Kidney (tissue), 14 donors: Measurements from ENCODE around the gene MARCHF4. TPM values are rescaled to one million over a fixed set of nuclear protein-coding genes. Genes with fewer than 3 reads are reported as not detected.

Experiments
- DNase-seq, 5 donors: peaks; one replicate each; pipeline ENCODE4 v3.0.0-alpha.2; 2013 to 2020
- FAIRE-seq: peaks from 2 replicates; lab custom pipeline; 2012; peaks lifted over from hg19 to GRCh38; lab: Jason Lieb, UNC
- H3K27ac ChIP-seq, 2 donors: one replicate each; pipeline ENCODE4 v1.7.0; 2013; ENCODE audit warnings: low read depth in 2 of 2, low read length in 2 of 2, inconsistent platforms in 1 of 2
- H3K27me3 ChIP-seq: one replicate; pipeline ENCODE4 v1.7.1; 2013; ENCODE audit warnings: low read length, inconsistent platforms; ENCODE audit not compliant: control insufficient read depth, insufficient read depth
- H3K36me3 ChIP-seq, 3 donors: one replicate each; pipeline versions ENCODE4 v1.7.0 to v1.7.1; 2013; ENCODE audit warnings: low read length in 3 of 3, control low read depth in 1 of 3, inconsistent platforms in 1 of 3; ENCODE audit not compliant: insufficient read depth in 3 of 3, control insufficient read depth in 2 of 3
- H3K4me1 ChIP-seq, 3 donors: one replicate each; pipeline versions ENCODE4 v1.7.0 to v1.7.1; 2013; ENCODE audit warnings: low read length in 3 of 3, inconsistent platforms in 1 of 3, low read depth in 1 of 3; ENCODE audit not compliant: control insufficient read depth in 2 of 3, insufficient read depth in 2 of 3
- H3K4me3 ChIP-seq, 3 donors: one replicate each; pipeline versions ENCODE4 v1.7.0 to v1.8.1; 2013; ENCODE audit warnings: low read length in 3 of 3, control low read depth in 1 of 3, inconsistent platforms in 1 of 3
- H3K9ac ChIP-seq, 3 donors: one replicate each; pipeline versions ENCODE4 v1.7.0 to v1.7.1; 2013; ENCODE audit warnings: low read length in 3 of 3, control low read depth in 1 of 3, inconsistent platforms in 1 of 3
- H3K9me3 ChIP-seq, 3 donors: one replicate each; pipeline versions ENCODE4 v1.7.0 to v1.7.1; 2013; ENCODE audit warnings: low read length in 3 of 3, control low read depth in 1 of 3, inconsistent platforms in 1 of 3; ENCODE audit not compliant: control insufficient read depth in 2 of 3, insufficient read depth in 1 of 3
- intact Hi-C: fragments of 100-400 bp; cut with DNase I; formaldehyde crosslinking; loops from one replicate; pipeline ENCODE4 v1.11.1; 2022
- polyA plus RNA-seq: library from polyadenylated mRNA; stranded (reverse); fragments of 350-450 nt; fragmentation: Illumina TruSeq; extraction: RNeasy Lipid Tissue Mini Kit (QIAGEN cat#74804); gene quantifications from one replicate; pipeline ENCODE4 v1.2.3, GENCODE V29; 2014; ENCODE audit warnings: low read depth, low replicate concordance; ENCODE audit not compliant: insufficient read depth
- total RNA-seq: library from RNA; stranded (reverse); fragmentation: NEBNext Ultra II Directional; extraction: Animal tissue kit (Norgen Biotek cat#: 25700); gene quantifications from one replicate; pipeline ENCODE4 v1.2.1, GENCODE V29; 2021
- TF ChIP-seq, protein P1 (sequence below): IDR thresholded peaks from 3 replicates; pipeline ENCODE4 v1.5.1; 2012; ENCODE audit warnings: mild to moderate bottlenecking, moderate library complexity, borderline replicate concordance; ENCODE audit not compliant: insufficient read depth; ENCODE audit errors: extremely low read depth
- donor health status: control.
- donor health status: control.
- donor health status: control.
- donor health status: control.
- donor health status: control.
- donor health status: DM: yes; HTN: yes; CAD: no.
- donor health status: Normal renal cell carcinoma (clear cell type).

The MARCHF4 gene
- total and polyA plus RNA-seq, 2 donors from 2014 or later, result 0.09 TPM; not detected in 1

DNA sequence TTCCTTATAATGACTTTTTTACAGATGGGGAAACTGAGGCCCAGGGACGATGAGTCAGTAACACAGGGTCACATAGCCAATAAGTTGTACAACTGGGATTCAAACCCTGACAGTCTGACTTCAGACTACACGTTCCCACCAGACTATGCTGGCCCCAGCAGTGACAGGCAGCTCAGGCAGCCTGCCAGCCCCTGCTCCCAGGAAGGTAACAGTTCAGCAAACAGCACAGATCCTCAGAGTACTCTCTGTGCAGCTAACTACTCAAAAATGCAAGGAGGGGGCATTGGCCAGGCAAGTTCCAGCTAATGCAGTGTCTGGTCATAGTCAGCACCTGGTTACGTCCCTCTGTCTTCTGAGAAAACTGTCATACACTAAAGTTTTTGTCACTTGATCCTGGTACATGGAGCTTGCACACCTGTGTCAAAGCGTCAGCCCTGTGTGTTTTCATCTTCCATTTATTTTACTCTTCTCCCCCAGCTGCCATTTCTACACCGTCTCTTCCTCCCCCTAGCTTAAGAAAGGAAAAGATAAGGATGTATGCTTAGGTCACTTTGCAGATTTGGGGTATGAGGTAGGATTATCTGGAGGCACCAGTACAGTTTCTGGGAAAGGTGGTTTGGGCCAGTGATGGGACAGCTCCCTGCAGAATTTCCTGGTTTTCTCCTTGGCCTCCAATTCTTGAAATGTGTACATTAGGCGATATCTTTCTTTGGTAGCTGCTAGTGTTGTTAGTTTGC lies 44.5 kb upstream of the MARCHF4 start:
- peaks cover 3 to 17% (median 7%) of the 10 kb centered on the region in 3 donors for H3K36me3 ChIP-seq

DNA sequence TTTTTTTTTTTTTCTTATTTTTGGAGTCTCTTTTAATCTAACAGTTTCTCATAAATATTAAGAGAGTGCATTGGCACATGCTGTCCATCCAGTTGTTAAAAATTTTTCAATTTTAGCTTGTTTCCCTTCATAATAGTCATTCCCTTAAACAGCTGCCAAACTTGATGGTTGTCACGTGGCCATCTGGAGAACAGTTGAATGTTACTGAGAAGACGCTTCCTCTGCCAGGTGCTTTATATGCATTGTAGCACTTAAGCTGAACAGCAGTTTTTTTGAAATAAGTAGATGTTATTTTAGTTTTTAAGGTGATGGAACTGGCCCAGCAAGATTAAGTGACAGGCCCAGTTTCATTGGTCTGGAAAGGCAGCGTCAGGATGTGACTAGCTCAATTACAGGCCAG lies 43.3 kb upstream of the MARCHF4 start:
- DNase-seq, result no peak
- Histone ChIP-seq H3K9me3 (no peaks in the 10 kb centered on the region), H3K4me3 (no peak overlapping the region), H3K27ac (no peak overlapping the region), H3K27me3 (no peaks in the 10 kb centered on the region), H3K9ac (no peak overlapping the region), H3K4me1 (no peaks in the 10 kb centered on the region), H3K36me3 (peaks cover 3 to 10% (median 6%) of the 10 kb centered on the region in 3 donors)
- no peak for FAIRE-seq
- TF ChIP-seq, protein P1, sequence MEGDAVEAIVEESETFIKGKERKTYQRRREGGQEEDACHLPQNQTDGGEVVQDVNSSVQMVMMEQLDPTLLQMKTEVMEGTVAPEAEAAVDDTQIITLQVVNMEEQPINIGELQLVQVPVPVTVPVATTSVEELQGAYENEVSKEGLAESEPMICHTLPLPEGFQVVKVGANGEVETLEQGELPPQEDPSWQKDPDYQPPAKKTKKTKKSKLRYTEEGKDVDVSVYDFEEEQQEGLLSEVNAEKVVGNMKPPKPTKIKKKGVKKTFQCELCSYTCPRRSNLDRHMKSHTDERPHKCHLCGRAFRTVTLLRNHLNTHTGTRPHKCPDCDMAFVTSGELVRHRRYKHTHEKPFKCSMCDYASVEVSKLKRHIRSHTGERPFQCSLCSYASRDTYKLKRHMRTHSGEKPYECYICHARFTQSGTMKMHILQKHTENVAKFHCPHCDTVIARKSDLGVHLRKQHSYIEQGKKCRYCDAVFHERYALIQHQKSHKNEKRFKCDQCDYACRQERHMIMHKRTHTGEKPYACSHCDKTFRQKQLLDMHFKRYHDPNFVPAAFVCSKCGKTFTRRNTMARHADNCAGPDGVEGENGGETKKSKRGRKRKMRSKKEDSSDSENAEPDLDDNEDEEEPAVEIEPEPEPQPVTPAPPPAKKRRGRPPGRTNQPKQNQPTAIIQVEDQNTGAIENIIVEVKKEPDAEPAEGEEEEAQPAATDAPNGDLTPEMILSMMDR, result no peak
- intact Hi-C loops, result no loop called here

More for the DNA sequence above, 44.5 kb upstream of the MARCHF4 start:
- Histone ChIP-seq H3K27me3 (no peaks in the 10 kb centered on the region), H3K4me3 (no peak overlapping the region), H3K9me3 (no peaks in the 10 kb centered on the region), H3K4me1 (no peaks in the 10 kb centered on the region), H3K9ac (no peak overlapping the region), H3K27ac (no peak overlapping the region)
- intact Hi-C loops, result no loop called here
- DNase-seq, result no peak
- FAIRE-seq, result no peak
- TF ChIP-seq, protein P1, result no peak

DNA sequence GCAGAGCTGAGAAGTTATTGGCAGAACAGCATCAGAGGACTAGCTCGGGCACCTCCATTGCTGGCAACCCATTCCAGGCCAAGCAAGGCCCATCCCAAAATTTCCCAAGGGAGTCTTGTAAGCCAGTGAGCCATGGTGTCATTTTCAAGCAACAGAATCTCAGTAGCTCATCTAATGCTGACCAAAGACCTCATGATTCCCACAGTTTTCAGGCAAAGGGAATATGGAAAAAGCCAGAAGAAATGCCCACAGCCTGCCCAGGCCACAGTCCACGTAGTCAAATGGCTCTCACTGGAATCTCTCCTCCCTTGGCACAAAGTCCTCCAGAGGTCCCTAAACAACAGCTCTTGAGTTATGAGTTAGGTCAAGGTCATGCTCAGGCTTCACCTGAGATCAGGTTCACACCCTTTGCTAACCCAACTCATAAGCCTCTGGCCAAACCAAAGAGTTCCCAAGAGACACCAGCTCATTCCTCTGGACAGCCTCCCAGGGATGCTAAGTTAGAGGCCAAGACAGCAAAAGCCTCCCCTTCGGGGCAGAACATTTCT lies 42.6 kb upstream of the MARCHF4 start:
- intact Hi-C loops, result no loop called here
- H3K9me3 ChIP-seq, result no peaks in the 10 kb centered on the region
- H3K9ac ChIP-seq, result no peak overlapping the region
- H3K4me1 ChIP-seq, result no peaks in the 10 kb centered on the region
- H3K27ac ChIP-seq, result no peak overlapping the region
- H3K4me3 ChIP-seq, result no peak overlapping the region
- no peaks in the 10 kb centered on the region for H3K27me3 ChIP-seq
- FAIRE-seq (no peak), DNase-seq (no peak)
- peaks cover 3 to 9% (median 3%) of the 10 kb centered on the region in 3 donors for H3K36me3 ChIP-seq
- TF ChIP-seq, protein P1, result no peak
